Activated CD8-positive, alpha-beta T cell treated with anti-CD3 and anti-CD28 coated beads, Interleukin-2, amount 10 ng/mL, durations not matched to agents 7 days and 5 days (primary cell): ENCODE results near the gene FKBP6. TPM values are rescaled to one million over a fixed set of nuclear protein-coding genes. Genes with fewer than 3 reads are reported as not detected.
"Not testable (repeated sequence)": the region's sequence is repeated elsewhere in the genome, so short reads cannot be mapped to it uniquely, and the experiment has no call there.

ENCODE experiments used
- ATAC-seq: fragments of 150-1000 bp; cut with Tn5 transposase; one replicate; pipeline ENCODE4 v1.10.0; 2021; ENCODE audit warnings: moderate library complexity
- CTCF ChIA-PET: fragments of 350-600 bp; sonication (Branson Sonifier 250); formaldehyde crosslinking; loops from one replicate; lab custom pipeline; 2021; ENCODE audit warnings: antibody characterized with exemption; lab: Charles Lee
- POLR2A ChIA-PET: fragments of 350-600 bp; sonication (Branson Sonifier 250); formaldehyde crosslinking; loops from one replicate; lab custom pipeline; 2021; ENCODE audit warnings: antibody characterized with exemption; lab: Charles Lee
- DNase-seq: peaks from one replicate; pipeline ENCODE4 v3.0.0-alpha.2; 2020
- H3K27ac Mint-ChIP-seq: one replicate; pipeline ENCODE4 v1.8.0; 2021; ENCODE audit warnings: mild to moderate bottlenecking, mixed read lengths
- H3K27me3 Mint-ChIP-seq: one replicate; pipeline ENCODE4 v1.8.0; 2021; ENCODE audit warnings: low read depth, mixed read lengths
- H3K36me3 Mint-ChIP-seq: one replicate; pipeline ENCODE4 v1.8.0; 2021; ENCODE audit warnings: low read depth, mixed read lengths
- H3K4me1 Mint-ChIP-seq: one replicate; pipeline ENCODE4 v1.8.0; 2021; ENCODE audit warnings: low read depth, mixed read lengths
- H3K4me3 Mint-ChIP-seq: one replicate; pipeline ENCODE4 v1.8.0; 2021; ENCODE audit warnings: mild to moderate bottlenecking, mixed read lengths
- H3K9me3 Mint-ChIP-seq: one replicate; pipeline ENCODE4 v1.8.0; 2022; ENCODE audit warnings: mixed read lengths; ENCODE audit not compliant: insufficient read depth
- total RNA-seq, 2 experiments: library from RNA; stranded (reverse); gene quantifications; one replicate each; pipeline ENCODE4 v1.2.3, GENCODE V29; 2021

FKBP6 gene
- total RNA-seq, 2 experiments from 2014 or later, result not detected

DNA sequence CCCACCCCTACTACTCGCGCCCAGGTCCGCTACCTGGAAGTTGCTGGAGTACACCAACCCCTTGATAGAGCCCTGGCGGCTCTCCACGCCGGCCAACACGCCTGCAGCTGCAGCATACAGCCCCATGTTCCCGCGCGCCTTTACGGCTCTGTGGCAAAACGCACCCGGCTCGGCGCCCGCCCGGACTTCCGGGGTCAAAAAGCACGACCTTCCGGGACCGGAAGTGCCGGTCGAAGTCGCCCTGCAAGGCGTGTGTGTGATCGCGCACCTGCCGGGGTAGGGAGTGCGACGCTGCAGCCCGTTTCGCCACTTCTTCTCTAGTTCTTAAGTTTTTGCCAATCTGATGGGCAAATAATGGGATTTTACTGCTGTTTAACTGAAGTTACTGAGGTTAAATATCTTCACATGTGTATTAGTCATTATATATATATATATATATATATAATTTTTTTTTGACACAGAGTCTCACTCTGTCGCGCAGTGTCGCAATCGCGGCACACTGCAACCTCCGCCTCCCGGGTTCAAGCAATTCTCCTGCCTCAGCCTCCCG lies 19.2 kb upstream of the FKBP6 start, which contains the start of gene NSUN5:
Gene NSUN5 (minus strand): TSS at position 162 of the 550 bp plus-strand sequence. CDS start 36 bp downstream, at position 126.
- no peaks in the 10 kb centered on the region for H3K9me3 Mint-ChIP-seq
- H3K27me3 Mint-ChIP-seq, result no peaks in the 10 kb centered on the region
- DNase-seq (peak; percentile 95), ATAC-seq (peak; percentile 98)
- H3K4me1 Mint-ChIP-seq, result peaks cover 32% of the 10 kb centered on the region
- POLR2A ChIA-PET, result no interaction called here
- CTCF ChIA-PET, result interaction anchor here (1.6 kb wide), 1 partner anchor 15 kb away, joined by 6 read pairs; no protein-coding TSS in a partner anchor
- H3K36me3 Mint-ChIP-seq, result peaks cover 34% of the 10 kb centered on the region
- H3K27ac Mint-ChIP-seq, result peak within 1 kb of the TSS; percentile 96
- H3K4me3 Mint-ChIP-seq, result peak within 1 kb of the TSS; percentile 99

DNA sequence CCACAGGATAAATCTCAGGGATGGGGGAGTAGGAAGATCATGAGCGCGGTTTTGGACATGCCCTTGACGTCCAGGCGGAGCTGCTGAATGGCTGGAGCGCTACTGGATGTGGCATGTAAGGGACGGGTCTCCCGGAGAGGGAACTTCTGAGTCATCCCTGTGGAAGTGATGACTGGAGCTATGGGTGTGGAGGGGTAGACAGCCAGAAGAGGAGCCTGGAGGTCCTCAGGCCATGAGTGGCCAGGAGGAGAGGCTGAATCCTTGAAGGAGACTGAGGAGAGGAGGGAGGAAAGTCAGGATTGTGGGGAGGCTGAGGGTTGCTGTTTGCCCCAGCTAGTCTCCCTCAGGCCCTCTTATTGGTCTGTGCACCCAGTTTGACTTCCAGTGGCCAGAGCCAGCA lies 16.5 kb upstream of the FKBP6 start:
- H3K27ac Mint-ChIP-seq, H3K9me3 Mint-ChIP-seq, H3K27me3 Mint-ChIP-seq, CTCF ChIA-PET, ATAC-seq, DNase-seq, H3K4me3 Mint-ChIP-seq: not testable (repeated sequence)
- POLR2A ChIA-PET, result interaction anchor here (0.7 kb wide), 1 partner anchor 19 kb away, joined by 4 read pairs; no protein-coding TSS in a partner anchor
- H3K36me3 Mint-ChIP-seq, result peaks cover 21% of the 10 kb centered on the region
- H3K4me1 Mint-ChIP-seq, result peaks cover 27% of the 10 kb centered on the region

DNA sequence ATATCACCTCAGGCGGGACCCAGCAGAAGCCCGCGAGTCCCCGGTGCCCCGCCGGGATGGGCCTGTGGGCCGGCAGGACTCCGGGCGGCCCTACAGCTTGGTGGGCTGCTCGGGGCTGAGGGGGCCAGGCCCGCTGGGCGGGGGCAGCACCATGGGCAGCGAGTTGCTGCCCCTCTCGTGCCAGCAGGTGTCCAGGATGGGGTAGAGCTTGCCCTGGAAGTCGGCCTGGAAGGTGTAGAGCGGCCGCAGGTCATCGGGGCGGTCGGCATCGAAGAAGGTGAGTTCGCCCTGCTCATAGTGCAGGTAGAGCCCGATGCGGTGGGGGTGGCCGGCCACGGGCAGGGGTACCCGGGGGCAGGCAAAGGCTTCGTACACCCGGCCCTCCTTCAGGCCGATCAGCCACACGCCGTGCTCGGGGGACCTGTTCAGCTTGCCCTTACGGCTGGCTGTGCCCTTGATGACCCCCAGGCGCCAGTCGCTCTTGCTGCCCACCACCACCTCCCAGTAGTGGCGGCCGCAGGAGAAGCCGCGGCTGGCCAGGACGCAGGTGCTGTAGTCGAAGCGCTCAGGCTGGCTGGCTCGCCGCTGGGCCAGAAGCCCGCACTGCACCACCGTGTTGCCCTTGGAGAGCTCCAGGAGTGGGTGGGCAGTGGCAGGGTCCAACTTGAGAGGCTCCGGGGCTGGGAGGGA lies 15.0 kb upstream of the FKBP6 start:
- CTCF ChIA-PET, result no interaction called here
- POLR2A ChIA-PET, result no interaction called here
- no peak for ATAC-seq
- no peak overlapping the region for H3K4me3 Mint-ChIP-seq
- H3K36me3 Mint-ChIP-seq, result peaks cover 8% of the 10 kb centered on the region
- H3K4me1 Mint-ChIP-seq, result peaks cover 11% of the 10 kb centered on the region
- no peak overlapping the region for H3K27ac Mint-ChIP-seq
- DNase-seq, result no peak
- H3K27me3 Mint-ChIP-seq, result no peaks in the 10 kb centered on the region
- H3K9me3 Mint-ChIP-seq, result no peaks in the 10 kb centered on the region

DNA sequence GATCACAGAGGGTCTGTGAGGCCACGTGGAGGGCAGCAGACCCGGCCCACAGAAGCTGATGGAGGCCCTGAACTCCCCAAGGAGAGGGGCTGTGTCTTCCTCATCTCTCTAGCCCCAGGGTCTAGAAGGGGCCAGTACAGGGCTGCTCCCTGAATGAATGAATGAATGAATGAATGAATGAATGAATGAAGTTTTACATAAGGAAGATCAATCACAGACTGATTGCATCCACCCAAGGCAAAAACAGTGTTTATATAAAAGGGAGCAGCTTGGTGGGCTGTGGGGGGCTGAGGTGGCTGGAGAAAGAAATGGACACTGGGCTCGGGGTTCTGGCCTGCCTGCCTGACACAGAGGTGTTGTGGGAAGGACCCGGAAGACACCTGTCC lies 14.4 kb upstream of the FKBP6 start:
- CTCF ChIA-PET, result interaction anchor here (0.5 to 0.7 kb wide), 2 partner anchors 9 to 1123 kb away, joined by 3 read pairs; no protein-coding TSS in a partner anchor

DNA sequence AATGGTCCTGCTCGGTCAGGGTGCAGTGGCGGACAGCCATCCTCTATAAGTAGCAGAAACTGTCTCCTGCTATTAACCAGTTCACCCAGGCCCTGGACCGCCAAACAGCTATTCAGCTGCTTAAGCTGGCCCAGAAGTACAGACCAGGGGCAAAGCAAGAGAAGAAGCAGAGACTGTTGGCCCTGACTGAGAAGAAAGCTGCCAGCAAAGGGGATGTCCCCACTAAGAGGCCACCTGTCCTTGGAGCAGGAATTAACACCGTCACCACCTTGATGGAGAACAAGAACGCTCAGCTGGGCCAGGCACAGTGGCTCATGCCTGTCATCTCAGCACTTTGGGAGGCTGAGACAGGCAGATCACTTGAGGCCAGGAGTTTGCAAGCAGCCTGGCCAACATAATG lies 13.7 kb upstream of the FKBP6 start:
- CTCF ChIA-PET, result interaction anchor here (0.5 to 1.8 kb wide), 4 partner anchors 8 to 1123 kb away, joined by 3 to 6 read pairs (median 4); no protein-coding TSS in a partner anchor
- H3K27ac Mint-ChIP-seq, result no peak overlapping the region
- no peaks in the 10 kb centered on the region for H3K9me3 Mint-ChIP-seq
- DNase-seq (no peak), ATAC-seq (no peak)
- H3K36me3 Mint-ChIP-seq, result peaks cover 2% of the 10 kb centered on the region
- H3K4me1 Mint-ChIP-seq, result peaks cover 3% of the 10 kb centered on the region
- no peaks in the 10 kb centered on the region for H3K27me3 Mint-ChIP-seq
- POLR2A ChIA-PET, result no interaction called here
- no peak overlapping the region for H3K4me3 Mint-ChIP-seq

More for the DNA sequence above, 14.4 kb upstream of the FKBP6 start:
- Mint-ChIP-seq H3K27ac (no peak overlapping the region), H3K36me3 (peaks cover 4% of the 10 kb centered on the region), H3K9me3 (no peaks in the 10 kb centered on the region), H3K4me1 (peaks cover 9% of the 10 kb centered on the region), H3K4me3 (no peak overlapping the region), H3K27me3 (no peaks in the 10 kb centered on the region)
- POLR2A ChIA-PET, result no interaction called here
- ATAC-seq, result no peak
- DNase-seq, result no peak

DNA sequence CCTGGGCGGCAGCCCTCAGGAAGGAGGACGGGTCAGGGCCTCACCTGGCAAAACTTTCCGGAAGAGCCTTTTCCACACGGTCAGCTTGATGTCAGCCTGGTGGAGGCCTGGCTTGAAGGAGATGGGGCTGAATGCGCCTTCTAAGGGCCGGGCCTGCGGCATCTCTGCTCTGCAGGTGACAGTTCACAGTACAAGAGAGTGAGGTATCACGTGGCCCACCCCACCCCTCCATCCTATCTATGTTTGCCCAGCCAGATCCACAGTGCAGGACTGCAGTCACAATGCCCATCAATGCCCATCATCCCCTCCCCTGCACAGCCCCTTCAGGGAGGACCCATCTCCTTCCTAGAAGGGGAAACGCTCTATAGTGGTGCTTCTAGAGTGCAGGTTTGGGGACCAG lies 11.4 kb upstream of the FKBP6 start:
- H3K4me1 Mint-ChIP-seq, result no peaks in the 10 kb centered on the region
- DNase-seq (no peak), ATAC-seq (no peak)
- ChIA-PET POLR2A (no interaction called here), CTCF (no interaction called here)
- no peaks in the 10 kb centered on the region for H3K27me3 Mint-ChIP-seq
- no peak overlapping the region for H3K27ac Mint-ChIP-seq
- no peaks in the 10 kb centered on the region for H3K36me3 Mint-ChIP-seq
- H3K9me3 Mint-ChIP-seq, result no peaks in the 10 kb centered on the region
- no peak overlapping the region for H3K4me3 Mint-ChIP-seq

DNA sequence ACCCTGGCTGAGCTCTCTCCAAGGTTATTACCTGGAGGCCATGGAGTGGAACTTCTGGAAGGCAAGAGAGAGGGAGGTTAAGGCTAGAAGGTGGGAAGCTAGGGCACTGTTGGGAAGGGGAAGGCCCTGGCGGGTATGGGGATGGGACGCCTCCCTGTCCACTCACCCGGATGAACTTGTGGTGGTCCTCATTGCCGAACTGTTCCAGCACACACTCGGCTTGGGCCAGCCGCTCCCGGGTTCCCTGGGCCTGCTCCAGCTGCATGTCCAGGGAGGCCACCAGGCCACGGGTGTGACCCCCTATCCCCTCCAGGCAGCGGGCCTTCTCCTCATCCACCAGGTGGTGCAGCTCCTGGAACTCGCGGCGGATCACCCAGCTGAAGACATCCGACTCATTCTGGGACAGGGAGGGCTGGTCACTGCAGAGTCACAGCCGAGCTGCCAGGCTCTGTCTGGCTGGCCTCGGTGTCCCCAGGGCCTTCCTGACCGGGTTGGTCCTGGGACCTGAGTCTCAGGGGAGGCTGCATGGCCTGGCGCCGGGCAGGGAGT lies 9.2 kb upstream of the FKBP6 start:
- H3K27me3 Mint-ChIP-seq, H3K27ac Mint-ChIP-seq, H3K4me3 Mint-ChIP-seq: not testable (repeated sequence)

DNA sequence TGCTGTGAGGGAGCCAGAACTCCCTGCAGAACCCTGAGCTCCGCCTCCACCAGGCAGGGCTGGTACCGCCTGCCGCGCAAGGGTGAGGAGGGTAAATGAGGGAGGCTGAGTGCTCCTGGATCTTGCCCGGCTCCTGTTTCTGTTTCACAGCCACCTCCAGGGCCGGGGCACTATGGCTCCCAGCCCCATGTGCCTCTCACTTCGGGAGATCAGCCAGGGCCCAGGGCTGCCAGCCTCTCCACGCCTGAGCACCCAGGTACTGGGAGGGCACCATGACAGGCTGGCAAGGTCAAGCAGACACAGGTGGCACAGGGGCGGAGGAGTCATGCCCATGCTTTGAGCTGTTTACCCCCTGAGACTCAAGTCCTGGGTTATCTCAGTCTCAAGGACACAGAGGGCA lies 8.4 kb upstream of the FKBP6 start:
- H3K36me3 Mint-ChIP-seq, H3K9me3 Mint-ChIP-seq, H3K27ac Mint-ChIP-seq, POLR2A ChIA-PET, H3K27me3 Mint-ChIP-seq, CTCF ChIA-PET, H3K4me3 Mint-ChIP-seq, ATAC-seq, DNase-seq: not testable (repeated sequence)
- peaks cover 13% of the 10 kb centered on the region for H3K4me1 Mint-ChIP-seq

More for the DNA sequence above, 9.2 kb upstream of the FKBP6 start:
- H3K9me3 Mint-ChIP-seq, H3K4me1 Mint-ChIP-seq, POLR2A ChIA-PET, DNase-seq, CTCF ChIA-PET, ATAC-seq, H3K36me3 Mint-ChIP-seq: not testable (repeated sequence)

DNA sequence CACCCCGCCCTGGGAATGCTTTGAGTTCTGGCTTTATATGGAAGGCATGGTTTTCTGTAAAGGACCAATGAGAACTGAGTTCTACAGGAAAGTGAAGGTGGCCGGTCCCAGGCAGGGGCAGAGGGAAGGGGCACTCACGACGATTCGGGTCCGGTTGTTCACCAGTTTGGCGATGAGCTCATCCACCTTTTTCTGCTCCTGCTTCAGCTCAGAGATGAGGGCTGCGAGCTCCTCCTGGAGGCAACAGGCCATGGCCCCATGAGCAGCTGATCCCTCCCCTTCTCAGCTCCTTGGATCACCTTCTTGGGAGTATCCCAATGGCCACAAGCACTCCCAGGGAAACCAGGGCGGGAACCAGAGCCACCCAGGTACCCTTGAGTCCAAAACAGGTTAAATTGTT lies 8.0 kb upstream of the FKBP6 start:
- H3K27me3 Mint-ChIP-seq, H3K9me3 Mint-ChIP-seq, H3K36me3 Mint-ChIP-seq, CTCF ChIA-PET, ATAC-seq, H3K4me3 Mint-ChIP-seq, H3K27ac Mint-ChIP-seq, POLR2A ChIA-PET, DNase-seq: not testable (repeated sequence)
- H3K4me1 Mint-ChIP-seq, result peaks cover 15% of the 10 kb centered on the region

DNA sequence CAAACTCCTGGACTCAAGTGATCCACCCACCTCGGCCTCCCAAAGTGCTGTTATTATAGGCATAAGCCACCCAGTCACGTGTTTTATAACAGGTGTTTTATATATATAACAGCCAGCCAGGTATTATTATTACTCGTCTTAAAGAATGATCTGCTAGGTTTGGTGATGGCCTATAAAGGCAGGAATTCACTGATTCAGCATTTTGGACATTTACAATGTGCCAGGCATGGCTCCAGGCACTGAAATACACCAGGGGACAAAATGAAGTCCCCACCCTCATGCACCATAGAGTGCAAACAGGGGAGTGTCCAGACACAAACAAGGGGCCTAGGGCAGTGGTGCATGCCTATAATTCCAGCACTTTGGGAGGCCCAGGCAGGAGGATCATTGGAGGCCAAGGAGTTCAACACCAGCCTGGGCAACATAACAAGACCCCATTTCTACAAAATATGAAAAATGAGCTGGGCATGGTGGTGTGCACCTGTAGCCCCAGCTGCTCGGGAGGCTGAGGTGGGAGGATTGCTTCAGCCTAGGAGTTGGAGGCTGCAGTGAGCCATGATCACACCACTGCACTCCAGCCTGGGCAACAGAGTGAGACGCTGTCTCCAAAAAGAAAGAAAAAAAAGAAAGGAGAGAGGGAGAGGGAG lies 4.4 kb upstream of the FKBP6 start:
- Mint-ChIP-seq H3K27ac (peak overlapping the region; percentile 68), H3K4me1 (peaks cover 18% of the 10 kb centered on the region), H3K4me3 (peak overlapping the region; percentile 34)
- DNase-seq, ATAC-seq, H3K9me3 Mint-ChIP-seq, POLR2A ChIA-PET, H3K27me3 Mint-ChIP-seq, H3K36me3 Mint-ChIP-seq: not testable (repeated sequence)
- CTCF ChIA-PET, result interaction anchor here (0.7 to 2.1 kb wide), 9 partner anchors 8 to 129 kb away, joined by 3 to 18 read pairs (median 5); partner anchors contain the start of gene NSUN5

DNA sequence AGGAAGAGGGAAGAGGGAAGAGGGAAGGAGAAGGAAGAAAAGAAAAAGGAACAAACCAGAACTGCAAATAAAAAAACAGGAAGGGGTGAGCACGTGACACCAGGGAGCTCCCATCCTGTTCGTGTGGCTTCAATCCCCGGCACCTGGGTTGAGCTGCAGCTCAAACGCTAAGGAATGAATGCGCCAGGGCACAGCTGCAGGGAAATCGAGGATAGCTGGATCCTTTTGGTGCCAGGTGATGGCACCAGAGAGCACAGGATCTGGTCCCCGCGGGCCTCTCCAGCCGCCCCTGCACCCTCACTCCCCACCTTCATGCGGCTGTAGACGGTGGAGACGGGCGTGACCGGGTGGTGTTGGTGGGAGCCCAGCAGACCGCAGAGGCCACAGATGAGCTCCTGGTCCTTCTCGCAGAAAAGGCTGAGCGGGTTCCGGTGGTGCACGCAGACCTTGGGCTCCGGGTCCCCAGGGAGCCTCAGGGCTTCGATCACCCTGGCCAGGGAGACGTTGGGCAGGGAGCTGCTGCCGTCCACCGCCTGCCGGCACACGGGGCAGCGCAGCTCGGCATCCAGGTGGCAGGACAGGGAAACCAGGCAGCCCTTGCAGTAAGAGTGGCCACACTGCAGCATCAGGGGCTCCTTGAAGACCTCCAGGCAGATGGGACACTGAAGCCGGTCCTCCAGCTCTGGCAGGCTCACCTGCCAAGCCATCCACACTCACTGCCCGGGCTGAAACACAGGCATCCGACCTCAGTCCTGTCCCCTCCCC lies 3.7 kb upstream of the FKBP6 start:
- H3K36me3 Mint-ChIP-seq, H3K27me3 Mint-ChIP-seq, H3K9me3 Mint-ChIP-seq, POLR2A ChIA-PET: not testable (repeated sequence)
- Mint-ChIP-seq H3K4me1 (peaks cover 18% of the 10 kb centered on the region), H3K27ac (peak overlapping the region; percentile 68), H3K4me3 (peak overlapping the region; percentile 34)
- ATAC-seq (peak; percentile 92), DNase-seq (peak; percentile 63)
- CTCF ChIA-PET, result interaction anchor here (0.7 to 2.1 kb wide), 10 partner anchors 9 to 129 kb away, joined by 3 to 18 read pairs (median 4); partner anchors contain the start of gene NSUN5
